ENCODE measurements around the gene DHRS11.
"Not testable (repeated sequence)": the region's sequence is repeated elsewhere in the genome, so short reads cannot be mapped to it uniquely, and the experiment has no call there.

The DHRS11 gene

GRCh38 chr17:36594626-36595401 lies 3.1 kb downstream of the DHRS11 start:
- DNase-seq: no peak

- no peak for DNase-seq
These were observed 5.5 kb downstream of the DHRS11 start for GRCh38 chr17:36597226-36597625.

GRCh38 chr17:36597866-36598777 lies 6.4 kb downstream of the DHRS11 start:
- DNase-seq: no peak

- no peak for DNase-seq
These were observed 7.3 kb downstream of the DHRS11 start for GRCh38 chr17:36598951-36599401.

GRCh38 chr17:36599546-36600250 lies 8.0 kb downstream of the DHRS11 start:
- DNase-seq: no peak

GRCh38 chr17:36600465-36600864 lies 8.8 kb downstream of the DHRS11 start:
- no peak for DNase-seq

- DNase-seq: no peak
These were observed 9.2 kb downstream of the DHRS11 start for GRCh38 chr17:36600936-36601302.

- DNase-seq: no peak
These were observed 9.8 kb downstream of the DHRS11 start, which contains the start of gene MRM1 for GRCh38 chr17:36601303-36602029. Gene MRM1 (plus strand): TSS chr17:36601583. CDS start chr17:36601811, 228 bp downstream.

GRCh38 chr17:36602030-36602748 lies 10.5 kb downstream of the DHRS11 start:
- DNase-seq: no peak

- peak; percentile 45 for DNase-seq
These were observed 11.3 kb downstream of the DHRS11 start for GRCh38 chr17:36602924-36603384.

GRCh38 chr17:36605028-36605427 lies 13.3 kb downstream of the DHRS11 start:
- not testable (repeated sequence) for DNase-seq

GRCh38 chr17:36608280-36608679 lies 16.6 kb downstream of the DHRS11 start:
- DNase-seq: no peak

- peak; percentile 37 for DNase-seq
These were observed 17.3 kb downstream of the DHRS11 start for GRCh38 chr17:36608794-36609497.

- no peak for DNase-seq
These were observed 17.8 kb downstream of the DHRS11 start for GRCh38 chr17:36609498-36609862.

GRCh38 chr17:36610474-36610873 lies 18.8 kb downstream of the DHRS11 start:
- no peak for DNase-seq

- DNase-seq: no peak
These were observed 19.8 kb downstream of the DHRS11 start for GRCh38 chr17:36611345-36612072.

- no peak for DNase-seq
These were observed 20.6 kb downstream of the DHRS11 start for GRCh38 chr17:36612323-36612722.

GRCh38 chr17:36613155-36613554 lies 21.5 kb downstream of the DHRS11 start:
- no peak for DNase-seq

GRCh38 chr17:36614081-36614480 lies 22.4 kb downstream of the DHRS11 start:
- no peak for DNase-seq

- DNase-seq: no peak
These were observed 23.3 kb downstream of the DHRS11 start for GRCh38 chr17:36614933-36615332.
